Keratinocyte (primary cell): ENCODE results near the gene ENTR1. TPM values are rescaled to one million over a fixed set of nuclear protein-coding genes. Genes with fewer than 3 reads are reported as not detected.

ENCODE experiments used
- DNase-seq: peaks from one replicate; pipeline ENCODE4 v3.0.0-alpha.2; 2011; ENCODE audit warnings: low read depth, missing footprints, low spot score
- FAIRE-seq: peaks from 2 replicates; lab custom pipeline; 2011; peaks lifted over from hg19 to GRCh38; lab: Jason Lieb, UNC
- H2AFZ ChIP-seq: 2 replicates; pipeline ENCODE4 v1.6.0; 2012; ENCODE audit warnings: low read length, control low read depth, inconsistent platforms; ENCODE audit not compliant: control insufficient read depth
- H3K27ac ChIP-seq: 2 replicates; pipeline ENCODE4 v1.5.1; 2011; ENCODE audit warnings: low read length; ENCODE audit not compliant: control insufficient read depth, insufficient read depth
- H3K27me3 ChIP-seq: 3 replicates; pipeline ENCODE4 v1.6.0; 2011; ENCODE audit warnings: low read length; ENCODE audit not compliant: control insufficient read depth, insufficient read depth; ENCODE audit errors: extremely low read depth
- H3K36me3 ChIP-seq, 2 experiments: 2 replicates in 1 of 2; 3 replicates in 1 of 2; pipeline ENCODE4 v1.5.1; 2011; ENCODE audit warnings: low read length in 2 of 2, mild to moderate bottlenecking in 1 of 2; ENCODE audit not compliant: control insufficient read depth in 2 of 2, insufficient read depth in 2 of 2; ENCODE audit errors: extremely low read depth in 1 of 2
- H3K4me1 ChIP-seq: 3 replicates; pipeline ENCODE4 v1.5.1; 2011; ENCODE audit warnings: low read length; ENCODE audit not compliant: control insufficient read depth, insufficient read depth; ENCODE audit errors: extremely low read depth
- H3K4me2 ChIP-seq: 3 replicates; pipeline ENCODE4 v1.6.0; 2011; ENCODE audit warnings: low read depth, low read length; ENCODE audit not compliant: control insufficient read depth, insufficient read depth; ENCODE audit errors: extremely low read depth
- H3K4me3 ChIP-seq, 3 experiments: fragments of 200-600 bp in 1 of 3; sonication (generic) in 1 of 3; 2 replicates in 2 of 3; 3 replicates in 1 of 3; pipeline ENCODE4 v1.5.1; 2011 to 2016; ENCODE audit warnings: low read length in 3 of 3, mild to moderate bottlenecking in 3 of 3, control low read depth in 2 of 3, inconsistent platforms in 1 of 3, low read depth in 1 of 3, mixed read lengths in 1 of 3, mixed run types in 1 of 3, moderate library complexity in 1 of 3; ENCODE audit not compliant: control insufficient read depth in 2 of 3, insufficient read depth in 2 of 3; ENCODE audit errors: extremely low read depth in 1 of 3
- H3K79me2 ChIP-seq: 2 replicates; pipeline ENCODE4 v1.6.0; 2012; ENCODE audit warnings: low read length; ENCODE audit not compliant: control insufficient read depth, insufficient read depth
- H3K9ac ChIP-seq: 3 replicates; pipeline ENCODE4 v1.6.0; 2011; ENCODE audit warnings: low read length; ENCODE audit not compliant: control insufficient read depth, insufficient read depth; ENCODE audit errors: extremely low read depth
- H3K9me1 ChIP-seq: 3 replicates; pipeline ENCODE4 v1.6.0; 2011; ENCODE audit warnings: low read length; ENCODE audit not compliant: control insufficient read depth, insufficient read depth; ENCODE audit errors: extremely low read depth
- H3K9me3 ChIP-seq: 2 replicates; pipeline ENCODE4 v1.5.1; 2012; ENCODE audit warnings: low read depth, low read length; ENCODE audit not compliant: control insufficient read depth
- H4K20me1 ChIP-seq: 3 replicates; pipeline ENCODE4 v1.6.0; 2011; ENCODE audit warnings: low read length; ENCODE audit not compliant: control insufficient read depth, insufficient read depth; ENCODE audit errors: extremely low read depth
- CTCF ChIP-seq, 3 experiments: IDR thresholded peaks in 1 of 3; conservative IDR thresholded peaks in 1 of 3; optimal IDR thresholded peaks in 1 of 3; 2 replicates in 2 of 3; 3 replicates in 1 of 3; pipeline versions ENCODE3 to v1.5.1; 2011; ENCODE audit warnings: low read length in 3 of 3, mild to moderate bottlenecking in 3 of 3, moderate library complexity in 2 of 3, control low read depth in 1 of 3, inconsistent platforms in 1 of 3; ENCODE audit not compliant: insufficient read depth in 2 of 3; ENCODE audit errors: extremely low read depth in 1 of 3
- EZH2 ChIP-seq: IDR thresholded peaks from one replicate; pipeline ENCODE4 v1.6.1; 2012; ENCODE audit warnings: inconsistent platforms, mild to moderate bottlenecking, low read length, moderate library complexity
- dilution Hi-C: fragments of 300-500 bp; cut with MboI; formaldehyde crosslinking; loops from one replicate; pipeline ENCODE4 v1.7.0; 2020; ENCODE audit warnings: low sequenced_read_pairs; ENCODE audit not compliant: extremely low pct_ligation_motif_present
- polyA plus RNA-seq, 5 experiments: library from polyadenylated mRNA; depleted of rRNA in 3 of 5; stranded (reverse) in 3 of 5; stranded (forward) in 1 of 5; unstranded in 1 of 5; fragments of >200 nt; gene quantifications; 1 replicate in 1 of 5; 2 replicates in 3 of 5; 3 replicates in 1 of 5; pipeline versions ENCODE4 v1.2.1 to v1.2.3, GENCODE V29; 2011 to 2012; ENCODE audit warnings: missing spikeins in 2 of 5, low read depth in 1 of 5, low replicate concordance in 1 of 5

ENTR1 gene
- polyA plus RNA-seq, 1 donor (not counting 4 experiments of a cell fraction or from before 2014, with no cell fraction given), result 46.5 TPM

GRCh38 chr9:136373300-136374182, 36.9 kb downstream of the ENTR1 start, which contains the start of gene CARD9:
Gene CARD9, minus strand, starts transcription at chr9:136373669. Its CDS starts 1,591 bp downstream, at chr9:136372078.
- Histone ChIP-seq H3K4me2 (no peak within 1 kb of the TSS), H3K9ac (no peak within 1 kb of the TSS), H3K27ac (no peak within 1 kb of the TSS), H2AFZ (no peak within 1 kb of the TSS), H3K36me3 (peaks cover 0 to 14% of the 10 kb centered on the region in 2 experiments), H4K20me1 (peaks cover 2% of the 10 kb centered on the region), H3K79me2 (no peaks in the 10 kb centered on the region), H3K9me1 (no peaks in the 10 kb centered on the region), H3K27me3 (no peaks in the 10 kb centered on the region), H3K9me3 (no peaks in the 10 kb centered on the region), H3K4me3 (no peak within 1 kb of the TSS), H3K4me1 (peaks cover 8% of the 10 kb centered on the region)
- no peak for DNase-seq
- dilution Hi-C loops, result no loop called here
- TF ChIP-seq CTCF (optimal IDR thresholded peaks at IDR 0.05 in 1 of 3, IDR thresholded peaks at IDR 0.05 in 1 of 3, conservative IDR thresholded peaks at IDR 0.05 in 1 of 3; ENCODE audit: extremely low read depth in 1 of 3, insufficient read depth in 2 of 3, low read length in 3 of 3) (no peak), EZH2 (no peak)
- no peak for FAIRE-seq

GRCh38 chr9:136372561-136373299, 37.7 kb downstream of the ENTR1 start:
- no peak overlapping the region for H3K27ac ChIP-seq
- no peak overlapping the region for H2AFZ ChIP-seq
- H3K4me2 ChIP-seq, result no peak overlapping the region
- H3K9ac ChIP-seq, result no peak overlapping the region
- peaks cover 0 to 11% of the 10 kb centered on the region in 2 experiments for H3K36me3 ChIP-seq
- peaks cover 8% of the 10 kb centered on the region for H3K4me1 ChIP-seq
- H3K79me2 ChIP-seq, result no peaks in the 10 kb centered on the region
- H3K9me3 ChIP-seq, result no peaks in the 10 kb centered on the region
- dilution Hi-C loops, result no loop called here
- H3K27me3 ChIP-seq, result no peaks in the 10 kb centered on the region
- no peak for DNase-seq
- no peak overlapping the region for H3K4me3 ChIP-seq
- FAIRE-seq, result no peak
- H3K9me1 ChIP-seq, result no peaks in the 10 kb centered on the region
- TF ChIP-seq EZH2, result no peak
- TF ChIP-seq CTCF (optimal IDR thresholded peaks at IDR 0.05 in 1 of 3, IDR thresholded peaks at IDR 0.05 in 1 of 3, conservative IDR thresholded peaks at IDR 0.05 in 1 of 3; ENCODE audit: extremely low read depth in 1 of 3, insufficient read depth in 2 of 3, low read length in 3 of 3), result peak in 1 of 3 experiments; percentile 16
- peaks cover 2% of the 10 kb centered on the region for H4K20me1 ChIP-seq
